ENCODE data around the gene ATP2C2.

Gene ATP2C2, protein sequence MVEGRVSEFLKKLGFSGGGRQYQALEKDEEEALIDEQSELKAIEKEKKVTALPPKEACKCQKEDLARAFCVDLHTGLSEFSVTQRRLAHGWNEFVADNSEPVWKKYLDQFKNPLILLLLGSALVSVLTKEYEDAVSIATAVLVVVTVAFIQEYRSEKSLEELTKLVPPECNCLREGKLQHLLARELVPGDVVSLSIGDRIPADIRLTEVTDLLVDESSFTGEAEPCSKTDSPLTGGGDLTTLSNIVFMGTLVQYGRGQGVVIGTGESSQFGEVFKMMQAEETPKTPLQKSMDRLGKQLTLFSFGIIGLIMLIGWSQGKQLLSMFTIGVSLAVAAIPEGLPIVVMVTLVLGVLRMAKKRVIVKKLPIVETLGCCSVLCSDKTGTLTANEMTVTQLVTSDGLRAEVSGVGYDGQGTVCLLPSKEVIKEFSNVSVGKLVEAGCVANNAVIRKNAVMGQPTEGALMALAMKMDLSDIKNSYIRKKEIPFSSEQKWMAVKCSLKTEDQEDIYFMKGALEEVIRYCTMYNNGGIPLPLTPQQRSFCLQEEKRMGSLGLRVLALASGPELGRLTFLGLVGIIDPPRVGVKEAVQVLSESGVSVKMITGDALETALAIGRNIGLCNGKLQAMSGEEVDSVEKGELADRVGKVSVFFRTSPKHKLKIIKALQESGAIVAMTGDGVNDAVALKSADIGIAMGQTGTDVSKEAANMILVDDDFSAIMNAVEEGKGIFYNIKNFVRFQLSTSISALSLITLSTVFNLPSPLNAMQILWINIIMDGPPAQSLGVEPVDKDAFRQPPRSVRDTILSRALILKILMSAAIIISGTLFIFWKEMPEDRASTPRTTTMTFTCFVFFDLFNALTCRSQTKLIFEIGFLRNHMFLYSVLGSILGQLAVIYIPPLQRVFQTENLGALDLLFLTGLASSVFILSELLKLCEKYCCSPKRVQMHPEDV

GRCh38 chr16:84368308-84368996 lies at the start of gene ATP2C2:
Gene ATP2C2 (plus strand): TSS chr16:84368538. CDS start chr16:84368616, 78 bp downstream.
- intact Hi-C loops (cut with DNase I): no loop called here
- DNase-seq: no peak

- intact Hi-C loops (cut with DNase I): no loop called here
Observed at GRCh38 chr16:84319146-84319760, 49.1 kb upstream of the ATP2C2 start.

GRCh38 chr16:84320511-84320910 lies 47.8 kb upstream of the ATP2C2 start:
- peak in 2 of 10 donors; percentile 14 to 55 for DNase-seq
- intact Hi-C loops (cut with DNase I): no loop called here

More at GRCh38 chr16:84319146-84319760, 49.1 kb upstream of the ATP2C2 start:
- peak in 2 of 10 donors; percentile 76 to 79 for DNase-seq

DNA sequence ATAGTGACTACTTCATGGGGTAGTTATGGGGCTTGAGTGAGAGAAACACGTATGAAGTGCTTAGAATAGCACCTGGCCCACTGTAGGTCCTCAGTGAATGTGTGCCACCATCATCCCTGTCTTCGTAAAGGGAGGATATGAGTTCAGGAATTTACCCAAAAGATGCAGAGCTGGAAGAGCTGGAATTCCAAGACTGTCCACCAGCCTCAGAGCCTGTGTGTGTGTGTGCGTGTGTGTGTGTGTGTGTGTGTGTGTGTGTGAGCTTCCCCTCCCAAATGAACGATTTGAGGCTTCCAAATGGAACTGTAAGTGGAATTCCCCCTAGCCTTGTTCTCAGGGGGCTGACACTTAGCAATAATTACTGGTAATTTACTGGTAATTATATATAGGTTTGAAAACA lies 46.4 kb upstream of the ATP2C2 start:
- peak in 1 of 10 donors; percentile 9 for DNase-seq
- intact Hi-C loops (cut with DNase I): no loop called here

- intact Hi-C loops (cut with DNase I): no loop called here
- peak in 2 of 10 donors; percentile 10 to 50 for DNase-seq
Observed at GRCh38 chr16:84322749-84323148, 45.6 kb upstream of the ATP2C2 start.

DNA sequence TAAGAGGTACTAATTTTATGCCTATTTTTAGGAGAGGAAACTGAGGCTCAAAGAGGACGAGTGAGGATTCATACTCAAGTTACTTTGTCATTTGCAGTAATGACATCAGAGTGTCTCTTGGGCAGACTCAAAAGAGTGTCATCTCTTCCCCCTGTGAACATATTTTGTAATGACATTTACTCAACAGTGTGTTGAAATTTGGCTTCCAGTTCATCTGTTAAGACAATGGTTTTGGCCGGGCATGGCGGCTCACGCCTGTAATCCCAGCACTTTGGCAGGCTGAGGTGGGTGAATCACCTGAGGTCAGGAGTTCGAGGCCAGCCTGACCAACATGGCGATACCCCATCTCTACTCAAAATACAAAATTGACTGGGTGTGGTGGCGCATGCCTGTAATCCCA lies 44.7 kb upstream of the ATP2C2 start:
- DNase-seq: peak in 2 of 10 donors; percentile 4 to 30
- intact Hi-C loops (cut with DNase I): no loop called here

DNA sequence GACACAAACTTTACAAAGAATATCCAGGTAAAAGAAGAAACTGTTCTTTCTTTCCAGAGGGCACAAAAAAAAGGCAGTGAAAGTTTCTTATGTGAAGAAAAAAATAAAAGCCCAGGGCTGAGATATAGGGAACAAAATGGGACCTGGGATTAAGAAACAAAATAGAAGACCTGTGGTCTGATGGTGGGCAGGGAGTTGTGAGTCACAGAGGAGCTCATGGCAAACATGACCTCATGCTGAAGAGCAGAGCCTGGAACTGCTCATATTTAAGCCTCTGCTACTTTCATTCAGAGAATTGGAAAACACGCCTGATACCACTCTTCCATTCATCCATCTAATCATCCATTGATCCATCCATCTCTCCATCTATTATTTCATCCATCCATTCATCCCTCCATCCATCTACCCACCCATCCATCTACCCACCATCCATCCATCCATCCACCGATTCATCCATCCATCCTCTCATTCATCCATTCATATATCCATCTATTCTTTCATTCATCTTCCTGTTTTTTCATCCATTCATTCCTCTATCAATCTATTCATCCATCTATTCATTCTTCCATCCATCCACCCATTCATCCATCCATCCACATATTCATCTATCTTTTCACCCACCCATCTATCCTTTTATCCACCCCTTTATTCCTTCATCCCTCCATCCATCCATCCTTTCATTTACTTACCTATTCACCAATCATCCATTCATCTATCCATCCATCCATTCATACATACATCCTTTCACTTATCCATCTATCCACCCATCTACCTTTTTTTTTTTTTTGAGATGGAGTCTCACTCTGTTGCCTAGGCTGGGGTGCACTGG lies 43.7 kb upstream of the ATP2C2 start:
- peak in 1 of 10 donors; percentile 5 for DNase-seq
- intact Hi-C loops (cut with DNase I): no loop called here

GRCh38 chr16:84326545-84326944 lies 41.8 kb upstream of the ATP2C2 start:
- intact Hi-C loops (cut with DNase I): no loop called here

DNA sequence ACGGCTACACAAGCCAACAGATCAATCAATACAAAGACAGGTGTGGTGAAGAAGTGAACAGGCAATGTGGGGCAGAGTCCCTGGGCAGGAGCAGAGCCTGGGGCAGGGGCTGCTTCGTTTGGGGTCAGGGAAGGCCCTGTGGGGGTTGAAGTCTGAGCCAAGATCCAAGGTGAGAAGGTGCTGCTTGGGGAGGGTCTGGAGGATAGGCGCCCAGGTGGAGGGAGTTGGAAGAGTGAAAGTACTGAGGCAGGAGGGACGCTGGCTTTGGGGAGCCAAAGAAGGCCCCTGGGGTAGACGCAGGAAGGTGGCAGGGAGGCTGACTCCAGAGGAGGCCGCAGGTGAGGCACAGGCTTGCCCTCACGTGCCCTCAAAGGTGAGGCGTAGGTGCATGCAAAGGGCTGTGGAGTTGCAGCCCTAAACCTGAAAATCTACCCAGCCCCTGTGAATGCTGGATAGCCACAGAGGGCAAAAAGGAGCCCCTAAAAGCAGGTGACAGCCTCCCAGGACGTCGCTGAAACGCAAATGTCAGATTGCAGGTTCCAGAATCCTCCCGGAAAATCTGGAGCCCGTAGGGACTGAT lies 40.3 kb upstream of the ATP2C2 start:
- intact Hi-C loops (cut with DNase I): no loop called here
- DNase-seq: peak in 2 of 10 donors; percentile 26 to 59

More at GRCh38 chr16:84326545-84326944, 41.8 kb upstream of the ATP2C2 start:
- peak in 1 of 10 donors; percentile 22 for DNase-seq

GRCh38 chr16:84329016-84329415 lies 39.3 kb upstream of the ATP2C2 start:
- intact Hi-C loops (cut with DNase I): no loop called here
- peak in 2 of 10 donors; percentile 23 to 29 for DNase-seq

DNA sequence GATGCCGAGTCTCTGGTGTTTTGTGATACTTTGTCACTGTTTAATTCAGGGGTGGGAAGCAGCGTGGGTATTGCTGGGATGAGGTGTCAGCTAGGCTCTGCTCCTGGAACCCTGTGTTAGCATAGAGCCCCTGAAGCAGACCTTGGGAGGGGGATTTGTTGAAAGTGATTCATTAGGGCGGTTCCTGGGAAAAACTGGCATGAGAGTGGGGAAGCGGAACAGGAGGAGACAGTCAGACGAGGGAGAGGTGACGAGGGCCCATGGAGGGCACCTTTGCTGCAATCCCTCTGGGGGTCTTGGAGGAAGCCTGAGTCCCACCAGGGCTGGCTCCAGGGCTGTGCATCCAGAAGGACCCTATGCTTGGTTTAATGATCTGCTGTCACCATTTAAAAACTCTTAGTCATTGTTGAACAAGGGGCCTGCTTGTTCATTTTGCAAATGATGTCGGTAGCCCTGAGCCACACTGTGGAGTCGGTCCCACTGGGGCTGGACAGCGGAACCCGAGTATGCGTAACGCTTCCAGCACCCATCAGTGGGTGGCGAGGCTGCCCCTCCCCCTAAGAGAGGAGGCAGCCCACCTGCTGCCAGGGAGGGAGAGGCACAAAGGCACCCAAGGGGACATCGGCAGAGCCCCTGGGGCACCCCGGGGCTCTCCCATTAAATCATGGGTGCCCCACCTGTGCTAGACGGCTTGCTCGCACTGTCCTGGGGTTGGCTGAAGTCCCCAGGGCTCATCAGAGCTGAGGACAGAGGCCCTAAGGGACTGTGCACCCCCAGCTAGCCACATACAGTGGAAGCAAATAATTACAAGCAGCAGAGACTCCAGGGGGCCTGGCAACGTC lies 38.3 kb upstream of the ATP2C2 start:
- intact Hi-C loops (cut with DNase I): no loop called here

DNA sequence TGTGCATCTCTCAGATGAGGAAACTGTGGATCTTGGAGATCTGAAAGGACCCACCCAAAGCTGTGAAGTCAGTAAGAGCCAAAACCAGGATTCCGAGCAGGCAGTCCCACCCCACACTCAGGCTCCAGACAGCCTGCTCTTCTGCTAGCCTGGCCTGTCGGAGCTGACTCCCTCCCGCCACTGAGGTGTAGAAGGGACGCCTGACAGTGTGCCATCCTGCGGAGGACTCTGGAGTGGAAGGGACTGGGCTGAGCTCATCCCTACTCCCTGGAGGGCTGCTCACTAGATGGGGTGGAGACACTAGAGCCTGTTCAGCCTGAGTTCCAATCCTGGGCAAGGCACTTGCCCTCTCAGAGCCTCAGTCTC lies 37.7 kb upstream of the ATP2C2 start:
- DNase-seq: peak in 2 of 10 donors; percentile 43 to 74
- intact Hi-C loops (cut with DNase I): no loop called here

More for the DNA sequence above, 38.3 kb upstream of the ATP2C2 start:
- DNase-seq: peak in 2 of 10 donors; percentile 63 to 70

- peak in 2 of 10 donors; percentile 52 to 60 for DNase-seq
- intact Hi-C loops (cut with DNase I): no loop called here
Observed at GRCh38 chr16:84331998-84332780, 36.1 kb upstream of the ATP2C2 start.

GRCh38 chr16:84332975-84333684 lies 35.2 kb upstream of the ATP2C2 start:
- DNase-seq: peak in 2 of 10 donors; percentile 19 to 61
- intact Hi-C loops (cut with DNase I): no loop called here

DNA sequence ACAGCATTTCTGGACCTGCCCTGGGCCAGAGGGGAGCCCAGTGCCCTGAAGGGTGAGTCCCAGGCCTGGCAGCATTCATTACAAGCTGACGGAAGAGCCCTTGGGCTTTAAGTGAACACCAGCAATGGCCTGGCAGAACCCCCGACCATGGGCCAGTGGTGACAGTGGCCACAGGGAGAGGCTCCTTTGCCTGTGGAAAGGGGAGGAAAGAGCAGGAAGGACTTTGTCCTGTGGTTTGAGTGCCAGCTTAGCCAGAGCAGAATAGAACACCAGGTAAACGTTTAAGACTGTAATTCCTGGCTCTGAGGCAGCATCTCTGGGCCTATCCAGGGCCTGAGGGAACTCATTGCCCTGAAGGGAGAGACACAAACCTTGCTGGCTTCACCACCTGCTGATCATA lies 34.3 kb upstream of the ATP2C2 start:
- DNase-seq: peak in 2 of 10 donors; percentile 5 to 52
- intact Hi-C loops (cut with DNase I): no loop called here

DNA sequence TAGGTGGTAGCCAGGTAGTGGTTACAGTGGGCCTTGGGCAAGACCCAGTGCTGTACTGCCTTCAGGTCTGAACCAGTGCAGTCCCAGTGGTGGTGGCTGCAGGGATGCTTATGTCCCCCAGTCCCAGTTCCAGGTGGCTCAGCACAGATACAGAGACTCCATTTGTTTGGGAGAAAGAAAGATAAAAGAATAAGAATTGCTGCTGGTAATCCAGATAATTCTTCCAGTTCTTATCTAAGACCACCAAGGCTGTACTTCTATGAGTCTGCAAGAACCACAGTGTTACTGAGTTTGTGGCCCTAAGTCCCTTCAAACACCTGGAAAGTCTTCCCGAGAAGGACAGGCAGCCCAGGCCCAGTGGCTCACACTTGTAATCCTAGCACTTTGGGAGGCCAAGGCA lies 33.9 kb upstream of the ATP2C2 start:
- intact Hi-C loops (cut with DNase I): no loop called here
- no peak for DNase-seq
